Right ventricle myocardium inferior (tissue), 1 donor: Measurements from ENCODE around the gene ZDHHC3. TPM values are rescaled to one million over a fixed set of nuclear protein-coding genes. Genes with fewer than 3 reads are reported as not detected.

Source experiments
- ATAC-seq: fragments of 200-7000 bp; cut with Tn5 transposase; one replicate; pipeline ENCODE4 v1.9.1; 2020; ENCODE audit warnings: mild to moderate bottlenecking, moderate library complexity
- DNase-seq: peaks from one replicate; pipeline ENCODE4 v3.0.0; 2021; ENCODE audit errors: missing footprints
- intact Hi-C: fragments of 100-400 bp; cut with DNase I; formaldehyde crosslinking; loops from one replicate; pipeline ENCODE4 v1.11.0; 2022
- total RNA-seq: library from RNA; stranded (reverse); fragmentation: NEBNext Ultra II Directional; extraction: Animal tissue kit (Norgen Biotek cat#: 25700); gene quantifications from one replicate; pipeline ENCODE4 v1.2.1, GENCODE V29; 2021
- donor health status: DM: no; HTN: yes; CAD: no; lungs with severe emphysema.

The ZDHHC3 gene
- total RNA-seq, 1 donor from 2014 or later: 35.8 TPM

GRCh38 chr3:44883213-44883955, 92.6 kb downstream of the ZDHHC3 start:
- no peak for ATAC-seq
- DNase-seq: no peak
- intact Hi-C loops: no loop called here

GRCh38 chr3:44880284-44880683, 95.7 kb downstream of the ZDHHC3 start:
- DNase-seq (no peak), ATAC-seq (no peak)
- intact Hi-C loops: no loop called here

GRCh38 chr3:44877333-44877732, 98.6 kb downstream of the ZDHHC3 start:
- intact Hi-C loops: no loop called here
- DNase-seq: no peak
- no peak for ATAC-seq

- intact Hi-C loops: no loop called here
- no peak for ATAC-seq
- no peak for DNase-seq
Observed at GRCh38 chr3:44875596-44875995, 100.4 kb downstream of the ZDHHC3 start.

Other genes with a start within 250 kb of the ZDHHC3 start
- gene ZNF501, start 246.5 kb downstream of the ZDHHC3 start, total RNA-seq: 5.4 TPM
- 32.1 TPM for gene KIAA1143, start 214.6 kb downstream of the ZDHHC3 start, total RNA-seq
- gene KIF15, start 214.4 kb downstream of the ZDHHC3 start, total RNA-seq: 1.2 TPM
- 8.8 TPM for gene TMEM42, start 114.3 kb downstream of the ZDHHC3 start, total RNA-seq
- gene TGM4, start 101.6 kb downstream of the ZDHHC3 start, total RNA-seq: not detected
- 23.1 TPM for gene EXOSC7, start 70 bp upstream of the ZDHHC3 start, total RNA-seq
- 70.8 TPM for gene CLEC3B, start 50.1 kb upstream of the ZDHHC3 start, total RNA-seq
- gene CDCP1, start 170.2 kb upstream of the ZDHHC3 start, total RNA-seq: 0.32 TPM